HEK293 (cell line): ENCODE measurements around the gene ABI3.

Experiments
- CTCF ChIA-PET: fragments of 350-600 bp; formaldehyde crosslinking; extraction: SDS; loops from one replicate; lab custom pipeline; 2021; ENCODE audit warnings: antibody characterized with exemption; lab: Yijun Ruan, JAX
- POLR2A ChIA-PET: fragments of 300-600 bp; formaldehyde crosslinking; extraction: SDS; loops from one replicate; lab custom pipeline; 2020; ENCODE audit warnings: antibody characterized with exemption, inconsistent platforms; lab: Yijun Ruan, JAX
- H3K27ac ChIP-seq: fragments of 200-500 bp; sonication (Bioruptor generic); 2 replicates; pipeline ENCODE4 v1.5.1; 2014; ENCODE audit warnings: low read depth, low read length, control low read depth, inconsistent platforms; ENCODE audit errors: extremely low read depth
- H3K36me3 ChIP-seq, 2 experiments: fragments of 200-500 bp in 1 of 2; sonication (Bioruptor generic) in 1 of 2; 1 replicate in 1 of 2; 2 replicates in 1 of 2; pipeline ENCODE4 v1.5.1; 2014 to 2017; ENCODE audit warnings: inconsistent platforms in 2 of 2, low read length in 2 of 2; ENCODE audit not compliant: control insufficient read depth in 2 of 2, insufficient read depth in 1 of 2
- H3K4me1 ChIP-seq: fragments of 200-500 bp; sonication (Bioruptor generic); 2 replicates; pipeline ENCODE4 v1.5.1; 2014; ENCODE audit warnings: mild to moderate bottlenecking, low read length, inconsistent platforms; ENCODE audit not compliant: control insufficient read depth, insufficient read depth
- H3K4me3 ChIP-seq: 2 replicates; pipeline ENCODE4 v1.5.1; 2011; ENCODE audit warnings: low read depth, mild to moderate bottlenecking, control low read depth, low read length, moderate library complexity
- H3K9me3 ChIP-seq: fragments of 200-500 bp; sonication (Bioruptor generic); 2 replicates; pipeline ENCODE4 v1.5.1; 2014; ENCODE audit warnings: low read depth, low read length, inconsistent platforms; ENCODE audit not compliant: control insufficient read depth, insufficient read depth
- FEZF1 ChIP-seq: fragments of 450-650 bp; formaldehyde crosslinking; IDR thresholded peaks from 2 replicates; pipeline ENCODE4 v1.5.1; 2016; ENCODE audit warnings: missing biosample characterization, missing genetic modification characterization
- MEIS1 ChIP-seq: sonication (generic); formaldehyde crosslinking; IDR thresholded peaks from 2 replicates; pipeline ENCODE4 v1.8.1; 2022; ENCODE audit warnings: missing genetic modification reagents, mild to moderate bottlenecking, borderline replicate concordance
- OVOL3 ChIP-seq: fragments of 450-650 bp; formaldehyde crosslinking; IDR thresholded peaks from 2 replicates; pipeline ENCODE4 v1.5.1; 2016; ENCODE audit warnings: missing biosample characterization, missing genetic modification characterization
- SP3 ChIP-seq: fragments of 450-650 bp; formaldehyde crosslinking; IDR thresholded peaks from 2 replicates; pipeline ENCODE4 v1.5.1; 2016; ENCODE audit warnings: missing biosample characterization, missing genetic modification characterization
- SP7 ChIP-seq: fragments of 450-650 bp; formaldehyde crosslinking; IDR thresholded peaks from 2 replicates; pipeline ENCODE4 v1.5.1; 2016; ENCODE audit warnings: missing biosample characterization, missing genetic modification characterization
- ZBTB17 ChIP-seq: fragments of 450-650 bp; formaldehyde crosslinking; IDR thresholded peaks from 2 replicates; pipeline ENCODE4 v1.5.1; 2016; ENCODE audit warnings: missing biosample characterization, missing genetic modification characterization
- ZIC2 ChIP-seq: fragments of 450-650 bp; formaldehyde crosslinking; IDR thresholded peaks from 2 replicates; pipeline ENCODE4 v1.5.1; 2016; ENCODE audit warnings: missing biosample characterization, missing genetic modification characterization
- ZNF10 ChIP-seq: fragments of 450-650 bp; formaldehyde crosslinking; IDR thresholded peaks from 2 replicates; pipeline ENCODE4 v1.5.1; 2017; ENCODE audit warnings: missing biosample characterization, missing genetic modification characterization
- ZNF121 ChIP-seq: fragments of 450-650 bp; formaldehyde crosslinking; IDR thresholded peaks from 2 replicates; pipeline ENCODE4 v1.5.1; 2016; ENCODE audit warnings: missing biosample characterization, missing genetic modification characterization
- ZNF146 ChIP-seq: fragments of 450-650 bp; formaldehyde crosslinking; IDR thresholded peaks from 2 replicates; pipeline ENCODE4 v1.5.1; 2016; ENCODE audit warnings: missing biosample characterization, missing genetic modification characterization
- ZNF350 ChIP-seq: fragments of 450-650 bp; formaldehyde crosslinking; IDR thresholded peaks from 2 replicates; pipeline ENCODE4 v1.5.0; 2017; ENCODE audit warnings: missing biosample characterization, mild to moderate bottlenecking, missing genetic modification characterization
- ZNF37A ChIP-seq: fragments of 450-650 bp; IDR thresholded peaks from 2 replicates; pipeline ENCODE4 v1.5.1; 2018; ENCODE audit warnings: missing biosample characterization, missing genetic modification characterization
- ZNF391 ChIP-seq: fragments of 450-650 bp; formaldehyde crosslinking; IDR thresholded peaks from 2 replicates; pipeline ENCODE4 v1.5.1; 2016; ENCODE audit warnings: low read depth, missing biosample characterization, missing genetic modification characterization, borderline replicate concordance
- ZNF433 ChIP-seq: fragments of 450-650 bp; formaldehyde crosslinking; IDR thresholded peaks from 2 replicates; pipeline ENCODE4 v1.5.1; 2016; ENCODE audit warnings: missing biosample characterization, missing genetic modification characterization, low read depth
- ZNF510 ChIP-seq: fragments of 450-650 bp; formaldehyde crosslinking; IDR thresholded peaks from 2 replicates; pipeline ENCODE4 v1.5.1; 2018; ENCODE audit warnings: mild to moderate bottlenecking, missing genetic modification characterization, missing biosample characterization; ENCODE audit not compliant: insufficient replicate concordance
- ZNF596 ChIP-seq: fragments of 450-650 bp; IDR thresholded peaks from 2 replicates; pipeline ENCODE4 v1.5.0; 2018; ENCODE audit warnings: missing biosample characterization, mild to moderate bottlenecking, missing genetic modification characterization, moderate library complexity
- ZNF610 ChIP-seq: fragments of 450-650 bp; formaldehyde crosslinking; IDR thresholded peaks from 2 replicates; pipeline ENCODE4 v1.5.1; 2016; ENCODE audit warnings: missing biosample characterization, missing genetic modification characterization, borderline replicate concordance
- ZNF626 ChIP-seq: fragments of 450-650 bp; sonication (Bioruptor Pico); formaldehyde crosslinking; IDR thresholded peaks from 2 replicates; pipeline ENCODE4 v1.5.1; 2018; ENCODE audit warnings: missing biosample characterization, missing genetic modification characterization, inconsistent platforms
- ZNF654 ChIP-seq: fragments of 450-650 bp; formaldehyde crosslinking; IDR thresholded peaks from 2 replicates; pipeline ENCODE4 v1.5.1; 2016; ENCODE audit warnings: low read depth, missing biosample characterization, missing genetic modification characterization
- ZNF664 ChIP-seq: fragments of 450-650 bp; formaldehyde crosslinking; IDR thresholded peaks from 2 replicates; pipeline ENCODE4 v1.5.1; 2016; ENCODE audit warnings: missing biosample characterization, missing genetic modification characterization
- ZNF76 ChIP-seq: fragments of 450-650 bp; formaldehyde crosslinking; IDR thresholded peaks from 2 replicates; pipeline ENCODE4; 2016; ENCODE audit warnings: low read depth, missing biosample characterization, missing genetic modification characterization, borderline replicate concordance
- ZNF776 ChIP-seq: fragments of 450-650 bp; formaldehyde crosslinking; IDR thresholded peaks from 2 replicates; pipeline ENCODE4 v1.5.0; 2017; ENCODE audit warnings: missing biosample characterization, missing genetic modification characterization, borderline replicate concordance
- ZNF830 ChIP-seq: fragments of 450-650 bp; IDR thresholded peaks from 2 replicates; pipeline ENCODE4 v1.5.0; 2018; ENCODE audit warnings: missing biosample characterization, missing genetic modification characterization, low read depth, mild to moderate bottlenecking, moderate library complexity
- TF ChIP-seq, protein P1 (sequence below): fragments of 450-650 bp; formaldehyde crosslinking; IDR thresholded peaks from 2 replicates; pipeline ENCODE4 v1.5.1; 2016; ENCODE audit warnings: missing biosample characterization, missing genetic modification characterization
- TF ChIP-seq, protein P2 (sequence below): fragments of 450-650 bp; formaldehyde crosslinking; IDR thresholded peaks from 2 replicates; pipeline ENCODE4 v1.5.1; 2017; ENCODE audit warnings: missing biosample characterization, missing genetic modification characterization
- TF ChIP-seq, protein P3 (sequence below): fragments of 450-650 bp; formaldehyde crosslinking; IDR thresholded peaks from 2 replicates; pipeline ENCODE4 v1.5.1; 2016; ENCODE audit warnings: missing biosample characterization, missing genetic modification characterization

Gene ABI3

DNA sequence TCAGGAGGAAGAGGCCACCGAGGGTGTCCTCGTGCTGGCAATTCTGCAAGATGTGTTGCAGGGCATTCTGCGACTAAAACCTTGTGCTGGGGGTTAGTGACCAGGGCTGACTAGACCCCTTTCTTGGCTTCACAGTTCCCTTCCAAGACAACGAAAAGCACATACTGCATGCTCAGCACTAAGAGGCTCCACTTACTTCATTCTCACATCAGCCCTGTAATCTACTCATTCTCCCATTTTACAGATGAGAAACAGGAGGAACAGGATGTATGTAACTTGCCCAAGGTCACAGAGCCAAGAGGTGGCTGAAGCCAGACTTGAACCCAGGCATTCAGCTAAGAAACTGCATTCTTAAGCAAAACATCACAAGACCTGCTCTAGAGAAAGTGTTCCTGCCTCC, 25.4 kb downstream of the ABI3 start:
- Histone ChIP-seq H3K36me3 (no peaks in the 10 kb centered on the region), H3K27ac (no peak overlapping the region), H3K9me3 (no peaks in the 10 kb centered on the region), H3K4me1 (no peaks in the 10 kb centered on the region; the same call in 1 of the 2 replicates), H3K4me3 (no peak overlapping the region)
- POLR2A ChIA-PET: no interaction called here
- TF ChIP-seq ZNF596 (tag by site-specific recombination) (no peak), FEZF1 (no peak), ZNF350 (tag by site-specific recombination) (no peak), ZNF654 (tag by site-specific recombination) (no peak), ZNF776 (tag by site-specific recombination) (no peak), ZNF146 (tag by site-specific recombination) (no peak), ZNF664 (no peak), OVOL3 (tag by site-specific recombination) (no peak), SP3 (no peak), ZNF121 (tag by site-specific recombination) (no peak), ZNF830 (tag by site-specific recombination) (no peak), SP7 (tag by site-specific recombination) (no peak)
- TF ChIP-seq, protein P1, sequence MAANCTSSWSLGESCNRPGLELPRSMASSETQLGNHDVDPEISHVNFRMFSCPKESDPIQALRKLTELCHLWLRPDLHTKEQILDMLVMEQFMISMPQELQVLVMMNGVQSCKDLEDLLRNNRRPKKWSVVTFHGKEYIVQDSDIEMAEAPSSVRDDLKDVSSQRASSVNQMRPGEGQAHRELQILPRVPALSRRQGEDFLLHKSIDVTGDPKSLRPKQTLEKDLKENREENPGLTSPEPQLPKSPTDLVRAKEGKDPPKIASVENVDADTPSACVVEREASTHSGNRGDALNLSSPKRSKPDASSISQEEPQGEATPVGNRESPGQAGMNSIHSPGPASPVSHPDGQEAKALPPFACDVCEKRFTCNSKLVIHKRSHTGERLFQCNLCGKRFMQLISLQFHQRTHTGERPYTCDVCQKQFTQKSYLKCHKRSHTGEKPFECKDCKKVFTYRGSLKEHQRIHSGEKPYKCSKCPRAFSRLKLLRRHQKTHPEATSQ (tag by site-specific recombination): no peak
- TF ChIP-seq, protein P2, sequence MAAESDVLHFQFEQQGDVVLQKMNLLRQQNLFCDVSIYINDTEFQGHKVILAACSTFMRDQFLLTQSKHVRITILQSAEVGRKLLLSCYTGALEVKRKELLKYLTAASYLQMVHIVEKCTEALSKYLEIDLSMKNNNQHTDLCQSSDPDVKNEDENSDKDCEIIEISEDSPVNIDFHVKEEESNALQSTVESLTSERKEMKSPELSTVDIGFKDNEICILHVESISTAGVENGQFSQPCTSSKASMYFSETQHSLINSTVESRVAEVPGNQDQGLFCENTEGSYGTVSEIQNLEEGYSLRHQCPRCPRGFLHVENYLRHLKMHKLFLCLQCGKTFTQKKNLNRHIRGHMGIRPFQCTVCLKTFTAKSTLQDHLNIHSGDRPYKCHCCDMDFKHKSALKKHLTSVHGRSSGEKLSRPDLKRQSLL (tag by site-specific recombination): no peak
- CTCF ChIA-PET: interaction anchor here (0.6 to 1.2 kb wide), 4 partner anchors 9 to 1218 kb away, joined by 3 to 4 read pairs (median 3); no protein-coding TSS in a partner anchor

DNA sequence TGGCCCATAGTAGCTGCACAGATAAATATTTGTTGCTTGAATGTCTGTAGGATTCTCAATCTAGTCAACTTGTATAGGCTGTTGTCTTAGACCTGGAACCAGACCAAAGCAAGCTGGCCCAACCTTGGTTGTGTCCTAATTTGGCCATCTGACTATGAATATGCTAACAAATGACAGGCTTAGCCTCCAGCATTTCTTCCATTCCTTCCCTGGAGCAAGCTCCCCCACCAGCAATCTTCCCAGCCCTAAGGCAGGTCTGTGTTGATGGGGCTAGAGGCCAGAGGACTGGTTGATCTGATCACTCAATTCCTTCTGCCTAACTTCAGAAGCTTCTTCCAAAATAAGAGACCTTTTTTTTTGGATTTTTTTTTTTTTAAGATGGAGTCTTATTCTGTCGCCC, 29.5 kb downstream of the ABI3 start:
- Histone ChIP-seq H3K9me3 (no peaks in the 10 kb centered on the region), H3K4me3 (no peak overlapping the region), H3K4me1 (no peaks in the 10 kb centered on the region), H3K27ac (no peak overlapping the region)
- TF ChIP-seq ZNF391 (tag by site-specific recombination): no peak
- TF ChIP-seq, protein P1 (tag by site-specific recombination): no peak
- TF ChIP-seq ZNF664: peak; percentile 24; the same call in 1 of the 2 replicates
- TF ChIP-seq ZNF510: no peak
- TF ChIP-seq, all 188 proteins: peak for 1
- CTCF ChIA-PET: interaction anchor here (0.6 to 4.5 kb wide), 6 partner anchors 12 to 207 kb away, joined by 3 to 33 read pairs (median 3); no protein-coding TSS in a partner anchor
- H3K36me3 ChIP-seq: no peaks in the 10 kb centered on the region
- POLR2A ChIA-PET: no interaction called here

DNA sequence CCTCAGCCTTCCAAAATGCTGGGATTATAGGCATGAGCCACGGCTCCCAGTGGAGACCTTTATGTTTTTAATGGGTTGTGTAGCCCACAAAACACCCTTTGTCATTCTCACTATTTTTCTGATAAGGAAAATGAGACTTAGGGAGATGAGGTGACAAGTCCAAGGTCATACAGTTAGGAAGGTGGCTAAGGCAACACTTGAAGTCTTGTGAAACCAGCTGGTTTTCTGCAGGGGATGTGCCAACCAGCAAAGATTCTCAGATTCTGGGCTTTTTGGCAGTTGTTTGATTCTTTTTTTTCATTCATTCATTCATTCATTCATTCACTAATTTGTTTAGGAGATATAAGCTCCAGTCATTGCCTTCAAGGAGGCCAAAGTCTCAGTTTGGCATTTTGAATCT, 30.1 kb downstream of the ABI3 start:
- H3K27ac ChIP-seq: no peak overlapping the region
- H3K4me1 ChIP-seq: no peaks in the 10 kb centered on the region
- no peak overlapping the region for H3K4me3 ChIP-seq
- no peaks in the 10 kb centered on the region for H3K9me3 ChIP-seq
- ChIA-PET CTCF (interaction anchor here (0.7 to 4.5 kb wide), 5 partner anchors 13 to 316 kb away, joined by 3 to 33 read pairs (median 5); no protein-coding TSS in a partner anchor), POLR2A (no interaction called here)
- H3K36me3 ChIP-seq: no peaks in the 10 kb centered on the region
- TF ChIP-seq ZNF610 (tag by site-specific recombination) (no peak), ZNF433 (tag by site-specific recombination) (no peak), ZNF76 (no peak), ZBTB17 (tag by site-specific recombination) (no peak), ZNF10 (tag by site-specific recombination) (no peak), MEIS1 (CRISPR knock-in tag) (no peak), ZNF626 (tag by site-specific recombination) (no peak), ZIC2 (no peak), ZNF37A (no peak)
- TF ChIP-seq, protein P3, sequence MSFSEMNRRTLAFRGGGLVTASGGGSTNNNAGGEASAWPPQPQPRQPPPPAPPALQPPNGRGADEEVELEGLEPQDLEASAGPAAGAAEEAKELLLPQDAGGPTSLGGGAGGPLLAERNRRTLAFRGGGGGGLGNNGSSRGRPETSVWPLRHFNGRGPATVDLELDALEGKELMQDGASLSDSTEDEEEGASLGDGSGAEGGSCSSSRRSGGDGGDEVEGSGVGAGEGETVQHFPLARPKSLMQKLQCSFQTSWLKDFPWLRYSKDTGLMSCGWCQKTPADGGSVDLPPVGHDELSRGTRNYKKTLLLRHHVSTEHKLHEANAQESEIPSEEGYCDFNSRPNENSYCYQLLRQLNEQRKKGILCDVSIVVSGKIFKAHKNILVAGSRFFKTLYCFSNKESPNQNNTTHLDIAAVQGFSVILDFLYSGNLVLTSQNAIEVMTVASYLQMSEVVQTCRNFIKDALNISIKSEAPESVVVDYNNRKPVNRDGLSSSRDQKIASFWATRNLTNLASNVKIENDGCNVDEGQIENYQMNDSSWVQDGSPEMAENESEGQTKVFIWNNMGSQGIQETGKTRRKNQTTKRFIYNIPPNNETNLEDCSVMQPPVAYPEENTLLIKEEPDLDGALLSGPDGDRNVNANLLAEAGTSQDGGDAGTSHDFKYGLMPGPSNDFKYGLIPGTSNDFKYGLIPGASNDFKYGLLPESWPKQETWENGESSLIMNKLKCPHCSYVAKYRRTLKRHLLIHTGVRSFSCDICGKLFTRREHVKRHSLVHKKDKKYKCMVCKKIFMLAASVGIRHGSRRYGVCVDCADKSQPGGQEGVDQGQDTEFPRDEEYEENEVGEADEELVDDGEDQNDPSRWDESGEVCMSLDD (tag by site-specific recombination): no peak
